HepG2 (cell line): Measurements from ENCODE around the gene RIPPLY2. TPM values are rescaled to one million over a fixed set of nuclear protein-coding genes. Genes with fewer than 3 reads are reported as not detected.

ENCODE experiments used
- ATAC-seq: fragments of 200-7000 bp; cut with Tn5 transposase; 3 replicates; pipeline ENCODE4 v1.9.1; 2020; ENCODE audit warnings: mild to moderate bottlenecking, moderate library complexity
- BruUV-seq: library from RNA; stranded (reverse); fragments of 400-500 nt; replicated peaks from 2 replicates; lab custom pipeline; 2021; lab: Mats Ljungman, UMichigan
- CTCF ChIA-PET: fragments of 300-600 bp; formaldehyde crosslinking; extraction: SDS; loops from one replicate; lab custom pipeline; 2021; ENCODE audit warnings: low total read pairs, inconsistent platforms, low intra/inter-chr PET ratio; lab: Yijun Ruan, JAX
- POLR2A ChIA-PET: fragments of 350-600 bp; sonication (Branson Sonifier 250); formaldehyde crosslinking; loops from one replicate; lab custom pipeline; 2020; ENCODE audit warnings: antibody characterized with exemption, inconsistent platforms; lab: Yijun Ruan, JAX
- DNase-seq: peaks from one replicate; pipeline ENCODE4 v3.0.0-alpha.2; 2015; ENCODE audit warnings: low spot score
- FAIRE-seq: peaks from 3 replicates; lab custom pipeline; 2011; peaks lifted over from hg19 to GRCh38; lab: Jason Lieb, UNC
- H2AFZ ChIP-seq: one replicate; pipeline ENCODE4 v1.6.1; 2011; ENCODE audit warnings: low read length, inconsistent platforms
- H3K27ac ChIP-seq: fragments of 300-600 bp; 3 replicates; pipeline ENCODE4 v1.8.0; 2011; ENCODE audit warnings: mixed run types, mild to moderate bottlenecking, mixed read lengths, low read length, inconsistent platforms; ENCODE audit not compliant: insufficient read depth; ENCODE audit errors: extremely low read length
- H3K27me3 ChIP-seq, 2 experiments: fragments of 200-600 bp in 1 of 2; 2 replicates in 1 of 2; 3 replicates in 1 of 2; pipeline versions ENCODE4 v1.6.0 to v1.8.0; 2011; ENCODE audit warnings: low read length in 2 of 2, mild to moderate bottlenecking in 2 of 2, moderate library complexity in 2 of 2, inconsistent platforms in 1 of 2; ENCODE audit not compliant: insufficient read depth in 2 of 2, control insufficient read depth in 1 of 2
- H3K36me3 ChIP-seq, 2 experiments: fragments of 200-600 bp in 1 of 2; replicated peaks in 1 of 2; 2 replicates in 1 of 2; 3 replicates in 1 of 2; pipeline versions ENCODE4 v1.5.1 to v1.8.0; 2011; ENCODE audit warnings: low read length in 2 of 2, inconsistent platforms in 1 of 2; ENCODE audit not compliant: insufficient read depth in 2 of 2, control insufficient read depth in 1 of 2
- H3K4me1 ChIP-seq: 2 replicates; pipeline ENCODE4 v1.5.1; 2012; ENCODE audit warnings: low read length, inconsistent platforms; ENCODE audit not compliant: insufficient read depth
- H3K4me2 ChIP-seq: 2 replicates; pipeline ENCODE4 v1.6.0; 2011; ENCODE audit warnings: low read depth, low read length, inconsistent platforms
- H3K4me3 ChIP-seq, 3 experiments: fragments of 200-600 bp in 1 of 3; sonication (generic), shearing (Covaris generic) in 1 of 3; replicated peaks in 1 of 3; 2 replicates each; pipeline ENCODE4 v1.5.1; 2011 to 2016; ENCODE audit warnings: low read length in 3 of 3, inconsistent platforms in 2 of 3, low read depth in 2 of 3, mild to moderate bottlenecking in 2 of 3, control low read depth in 1 of 3, mixed read lengths in 1 of 3; ENCODE audit not compliant: insufficient read depth in 1 of 3
- H3K79me2 ChIP-seq: one replicate; pipeline ENCODE4 v1.6.1; 2011; ENCODE audit warnings: low read length, inconsistent platforms; ENCODE audit not compliant: insufficient read depth
- H3K9ac ChIP-seq: 2 replicates; pipeline ENCODE4 v1.6.0; 2011; ENCODE audit warnings: mild to moderate bottlenecking, low read depth, low read length, inconsistent platforms; ENCODE audit not compliant: insufficient read depth
- H3K9me3 ChIP-seq: 2 replicates; pipeline ENCODE4 v1.5.1; 2012; ENCODE audit warnings: mild to moderate bottlenecking, low read length
- H4K20me1 ChIP-seq: 2 replicates; pipeline ENCODE4 v1.6.0; 2011; ENCODE audit warnings: inconsistent platforms, mild to moderate bottlenecking, low read length, moderate library complexity; ENCODE audit not compliant: insufficient read depth
- ZNF674 ChIP-seq: sonication (generic); formaldehyde crosslinking; IDR thresholded peaks from 2 replicates; pipeline ENCODE4 v1.5.0; 2020; ENCODE audit warnings: low read depth, mild to moderate bottlenecking, missing genetic modification reagents
- ZNF777 ChIP-seq: sonication (generic); formaldehyde crosslinking; IDR thresholded peaks from 2 replicates; pipeline ENCODE4 v1.4.0; 2020; ENCODE audit warnings: missing genetic modification reagents
- in situ Hi-C: cut with HindIII; loops from 2 replicates; pipeline ENCODE4 v1.10.0; 2017; ENCODE audit warnings: low pct_unique_long_range_greater_than_20kb; ENCODE audit not compliant: extremely low pct_ligation_motif_present
- intact Hi-C: fragments of 100-400 bp; cut with micrococcal nuclease; formaldehyde crosslinking; loops from one replicate; pipeline ENCODE4 v1.10.0; 2022; ENCODE audit not compliant: unreplicated experiment
- polyA plus RNA-seq, 8 experiments: library from polyadenylated mRNA; depleted of rRNA in 3 of 8; stranded (reverse) in 7 of 8; unstranded in 1 of 8; fragments of >200 nt; fragmentation: Illumina TruSeq in 4 of 8; extraction: Trizol in 4 of 8; gene quantifications; 2 replicates each; pipeline versions ENCODE4 v1.2.1 to v1.2.3, GENCODE V29; 2011 to 2016; ENCODE audit warnings: low read depth in 4 of 8, missing spikeins in 1 of 8, mixed read lengths in 1 of 8; ENCODE audit not compliant: insufficient read depth in 1 of 8
- total RNA-seq, 5 experiments: library from RNA; depleted of rRNA; stranded (reverse); fragments of >200 nt; fragmentation: Illumina TruSeq; extraction: Trizol; gene quantifications; 2 replicates each; pipeline ENCODE4 v1.2.3, GENCODE V29; 2016; ENCODE audit warnings: low read depth in 1 of 5
- TF ChIP-seq, protein P1 (sequence below): sonication (generic); formaldehyde crosslinking; IDR thresholded peaks from one replicate; pipeline ENCODE4 v1.5.1; 2020; ENCODE audit warnings: mild to moderate bottlenecking, missing genetic modification reagents; ENCODE audit errors: not compliant biosample characterization
- TF ChIP-seq, protein P2 (sequence below): sonication (generic); formaldehyde crosslinking; IDR thresholded peaks from 2 replicates; pipeline ENCODE4 v1.8.1; 2023; ENCODE audit warnings: mild to moderate bottlenecking, missing genetic modification reagents, borderline replicate concordance
- TF ChIP-seq, protein P3 (sequence below): sonication (generic); formaldehyde crosslinking; IDR thresholded peaks from 2 replicates; pipeline ENCODE4 v1.4.0; 2020; ENCODE audit warnings: missing genetic modification reagents
- TF ChIP-seq, protein P4 (sequence below): sonication (generic); formaldehyde crosslinking; IDR thresholded peaks from 2 replicates; pipeline ENCODE4 v1.4.0; 2020; ENCODE audit warnings: mild to moderate bottlenecking, low read depth, missing genetic modification reagents

The RIPPLY2 gene
- total and polyA plus RNA-seq, 2 of the 13 experiments (the other 11 are each of a cell fraction or from before 2014, with no cell fraction given), result not detected

DNA sequence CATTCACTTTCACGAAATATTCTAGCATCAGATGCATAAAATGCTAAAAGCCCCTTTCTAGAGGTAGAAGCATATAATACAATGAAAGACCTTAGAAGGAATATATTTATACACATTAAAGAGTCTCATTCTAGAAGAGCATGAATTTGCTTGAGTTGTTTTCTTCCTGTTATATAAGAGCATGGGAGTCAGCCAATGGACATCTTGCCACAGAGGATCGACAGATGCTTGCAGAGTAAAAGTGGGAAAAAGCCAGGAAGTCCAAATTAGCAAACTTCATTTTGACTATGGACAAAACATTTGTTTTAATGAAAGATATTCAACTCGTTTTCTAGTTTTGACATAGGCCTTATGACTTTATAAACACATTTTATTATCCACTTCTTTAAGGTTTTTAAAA is 44.2 kb upstream of the RIPPLY2 start (continued):
- TF ChIP-seq, protein P1, sequence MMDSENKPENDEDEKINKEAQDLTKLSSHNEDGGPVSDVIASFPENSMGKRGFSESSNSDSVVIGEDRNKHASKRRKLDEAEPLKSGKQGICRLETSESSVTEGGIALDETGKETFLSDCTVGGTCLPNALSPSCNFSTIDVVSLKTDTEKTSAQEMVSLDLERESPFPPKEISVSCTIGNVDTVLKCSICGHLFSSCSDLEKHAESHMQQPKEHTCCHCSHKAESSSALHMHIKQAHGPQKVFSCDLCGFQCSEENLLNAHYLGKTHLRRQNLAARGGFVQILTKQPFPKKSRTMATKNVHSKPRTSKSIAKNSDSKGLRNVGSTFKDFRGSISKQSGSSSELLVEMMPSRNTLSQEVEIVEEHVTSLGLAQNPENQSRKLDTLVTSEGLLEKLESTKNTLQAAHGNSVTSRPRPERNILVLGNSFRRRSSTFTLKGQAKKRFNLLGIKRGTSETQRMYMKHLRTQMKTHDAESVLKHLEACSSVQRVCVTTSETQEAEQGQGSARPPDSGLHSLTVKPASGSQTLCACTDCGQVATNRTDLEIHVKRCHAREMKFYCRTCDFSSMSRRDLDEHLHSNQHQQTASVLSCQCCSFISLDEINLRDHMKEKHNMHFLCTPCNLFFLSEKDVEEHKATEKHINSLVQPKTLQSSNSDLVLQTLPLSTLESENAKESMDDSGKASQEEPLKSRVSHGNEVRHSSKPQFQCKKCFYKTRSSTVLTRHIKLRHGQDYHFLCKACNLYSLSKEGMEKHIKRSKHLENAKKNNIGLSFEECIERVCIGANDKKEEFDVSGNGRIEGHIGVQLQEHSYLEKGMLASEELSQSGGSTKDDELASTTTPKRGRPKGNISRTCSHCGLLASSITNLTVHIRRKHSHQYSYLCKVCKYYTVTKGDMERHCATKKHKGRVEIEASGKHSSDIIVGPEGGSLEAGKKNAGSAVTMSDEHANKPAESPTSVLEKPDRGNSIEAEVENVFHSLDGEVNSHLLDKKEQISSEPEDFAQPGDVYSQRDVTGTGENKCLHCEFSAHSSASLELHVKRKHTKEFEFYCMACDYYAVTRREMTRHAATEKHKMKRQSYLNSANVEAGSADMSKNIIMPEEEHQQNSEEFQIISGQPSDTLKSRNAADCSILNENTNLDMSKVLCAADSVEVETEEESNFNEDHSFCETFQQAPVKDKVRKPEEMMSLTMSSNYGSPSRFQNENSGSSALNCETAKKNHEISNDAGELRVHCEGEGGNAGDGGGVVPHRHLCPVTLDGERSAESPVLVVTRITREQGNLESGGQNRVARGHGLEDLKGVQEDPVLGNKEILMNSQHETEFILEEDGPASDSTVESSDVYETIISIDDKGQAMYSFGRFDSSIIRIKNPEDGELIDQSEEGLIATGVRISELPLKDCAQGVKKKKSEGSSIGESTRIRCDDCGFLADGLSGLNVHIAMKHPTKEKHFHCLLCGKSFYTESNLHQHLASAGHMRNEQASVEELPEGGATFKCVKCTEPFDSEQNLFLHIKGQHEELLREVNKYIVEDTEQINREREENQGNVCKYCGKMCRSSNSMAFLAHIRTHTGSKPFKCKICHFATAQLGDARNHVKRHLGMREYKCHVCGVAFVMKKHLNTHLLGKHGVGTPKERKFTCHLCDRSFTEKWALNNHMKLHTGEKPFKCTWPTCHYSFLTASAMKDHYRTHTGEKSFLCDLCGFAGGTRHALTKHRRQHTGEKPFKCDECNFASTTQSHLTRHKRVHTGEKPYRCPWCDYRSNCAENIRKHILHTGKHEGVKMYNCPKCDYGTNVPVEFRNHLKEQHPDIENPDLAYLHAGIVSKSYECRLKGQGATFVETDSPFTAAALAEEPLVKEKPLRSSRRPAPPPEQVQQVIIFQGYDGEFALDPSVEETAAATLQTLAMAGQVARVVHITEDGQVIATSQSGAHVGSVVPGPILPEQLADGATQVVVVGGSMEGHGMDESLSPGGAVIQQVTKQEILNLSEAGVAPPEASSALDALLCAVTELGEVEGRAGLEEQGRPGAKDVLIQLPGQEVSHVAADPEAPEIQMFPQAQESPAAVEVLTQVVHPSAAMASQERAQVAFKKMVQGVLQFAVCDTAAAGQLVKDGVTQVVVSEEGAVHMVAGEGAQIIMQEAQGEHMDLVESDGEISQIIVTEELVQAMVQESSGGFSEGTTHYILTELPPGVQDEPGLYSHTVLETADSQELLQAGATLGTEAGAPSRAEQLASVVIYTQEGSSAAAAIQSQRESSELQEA (CRISPR knock-in tag), result no peak
- TF ChIP-seq ZNF777 (CRISPR knock-in tag) (no peak), ZNF674 (CRISPR knock-in tag) (no peak)
- TF ChIP-seq, protein P2, sequence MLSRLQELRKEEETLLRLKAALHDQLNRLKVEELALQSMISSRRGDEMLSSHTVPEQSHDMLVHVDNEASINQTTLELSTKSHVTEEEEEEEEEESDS (CRISPR knock-in tag), result no peak
- TF ChIP-seq, all 625 proteins: peak for 0

DNA sequence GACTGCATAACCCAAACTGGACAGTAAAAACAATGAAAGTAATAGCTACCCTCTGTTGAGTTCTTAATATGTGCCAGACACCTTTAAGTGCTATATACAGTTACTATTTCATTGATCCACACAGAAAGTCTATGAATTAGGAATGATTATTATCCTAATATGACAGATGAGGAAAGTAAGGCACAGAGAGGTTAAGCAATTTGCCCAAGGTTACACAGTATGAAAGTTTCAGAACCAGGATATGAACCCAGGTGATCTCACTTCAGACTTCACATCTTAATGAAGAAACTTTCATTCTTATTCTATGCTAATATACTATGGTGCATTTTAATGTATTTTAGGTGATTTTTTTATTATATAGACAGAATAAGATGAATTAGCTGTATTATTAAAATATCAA is 40.6 kb upstream of the RIPPLY2 start:
- no peak overlapping the region for H3K27ac ChIP-seq
- H3K9ac ChIP-seq, result no peak overlapping the region
- no peak for ATAC-seq
- in situ Hi-C loops, result no loop called here
- BruUV-seq, result no TSS peak
- H3K4me3 ChIP-seq, result no peak overlapping the region
- H3K79me2 ChIP-seq, result no peaks in the 10 kb centered on the region
- intact Hi-C loops, result no loop called here
- no peak overlapping the region for H3K4me2 ChIP-seq
- no peak for DNase-seq
- FAIRE-seq, result no peak
- POLR2A ChIA-PET, result no interaction called here
- no peaks in the 10 kb centered on the region for H3K36me3 ChIP-seq
- no peaks in the 10 kb centered on the region for H3K27me3 ChIP-seq
- H3K4me1 ChIP-seq, result no peaks in the 10 kb centered on the region
- H2AFZ ChIP-seq, result no peak overlapping the region
- TF ChIP-seq, protein P3, sequence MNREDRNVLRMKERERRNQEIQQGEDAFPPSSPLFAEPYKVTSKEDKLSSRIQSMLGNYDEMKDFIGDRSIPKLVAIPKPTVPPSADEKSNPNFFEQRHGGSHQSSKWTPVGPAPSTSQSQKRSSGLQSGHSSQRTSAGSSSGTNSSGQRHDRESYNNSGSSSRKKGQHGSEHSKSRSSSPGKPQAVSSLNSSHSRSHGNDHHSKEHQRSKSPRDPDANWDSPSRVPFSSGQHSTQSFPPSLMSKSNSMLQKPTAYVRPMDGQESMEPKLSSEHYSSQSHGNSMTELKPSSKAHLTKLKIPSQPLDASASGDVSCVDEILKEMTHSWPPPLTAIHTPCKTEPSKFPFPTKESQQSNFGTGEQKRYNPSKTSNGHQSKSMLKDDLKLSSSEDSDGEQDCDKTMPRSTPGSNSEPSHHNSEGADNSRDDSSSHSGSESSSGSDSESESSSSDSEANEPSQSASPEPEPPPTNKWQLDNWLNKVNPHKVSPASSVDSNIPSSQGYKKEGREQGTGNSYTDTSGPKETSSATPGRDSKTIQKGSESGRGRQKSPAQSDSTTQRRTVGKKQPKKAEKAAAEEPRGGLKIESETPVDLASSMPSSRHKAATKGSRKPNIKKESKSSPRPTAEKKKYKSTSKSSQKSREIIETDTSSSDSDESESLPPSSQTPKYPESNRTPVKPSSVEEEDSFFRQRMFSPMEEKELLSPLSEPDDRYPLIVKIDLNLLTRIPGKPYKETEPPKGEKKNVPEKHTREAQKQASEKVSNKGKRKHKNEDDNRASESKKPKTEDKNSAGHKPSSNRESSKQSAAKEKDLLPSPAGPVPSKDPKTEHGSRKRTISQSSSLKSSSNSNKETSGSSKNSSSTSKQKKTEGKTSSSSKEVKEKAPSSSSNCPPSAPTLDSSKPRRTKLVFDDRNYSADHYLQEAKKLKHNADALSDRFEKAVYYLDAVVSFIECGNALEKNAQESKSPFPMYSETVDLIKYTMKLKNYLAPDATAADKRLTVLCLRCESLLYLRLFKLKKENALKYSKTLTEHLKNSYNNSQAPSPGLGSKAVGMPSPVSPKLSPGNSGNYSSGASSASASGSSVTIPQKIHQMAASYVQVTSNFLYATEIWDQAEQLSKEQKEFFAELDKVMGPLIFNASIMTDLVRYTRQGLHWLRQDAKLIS, result no peak
- TF ChIP-seq, protein P4, sequence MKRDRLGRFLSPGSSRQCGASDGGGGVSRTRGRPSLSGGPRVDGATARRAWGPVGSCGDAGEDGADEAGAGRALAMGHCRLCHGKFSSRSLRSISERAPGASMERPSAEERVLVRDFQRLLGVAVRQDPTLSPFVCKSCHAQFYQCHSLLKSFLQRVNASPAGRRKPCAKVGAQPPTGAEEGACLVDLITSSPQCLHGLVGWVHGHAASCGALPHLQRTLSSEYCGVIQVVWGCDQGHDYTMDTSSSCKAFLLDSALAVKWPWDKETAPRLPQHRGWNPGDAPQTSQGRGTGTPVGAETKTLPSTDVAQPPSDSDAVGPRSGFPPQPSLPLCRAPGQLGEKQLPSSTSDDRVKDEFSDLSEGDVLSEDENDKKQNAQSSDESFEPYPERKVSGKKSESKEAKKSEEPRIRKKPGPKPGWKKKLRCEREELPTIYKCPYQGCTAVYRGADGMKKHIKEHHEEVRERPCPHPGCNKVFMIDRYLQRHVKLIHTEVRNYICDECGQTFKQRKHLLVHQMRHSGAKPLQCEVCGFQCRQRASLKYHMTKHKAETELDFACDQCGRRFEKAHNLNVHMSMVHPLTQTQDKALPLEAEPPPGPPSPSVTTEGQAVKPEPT (CRISPR knock-in tag), result no peak
- no peaks in the 10 kb centered on the region for H3K9me3 ChIP-seq
- CTCF ChIA-PET, result no interaction called here
- H4K20me1 ChIP-seq, result no peaks in the 10 kb centered on the region
